Activated naive CD4-positive, alpha-beta T cell treated with anti-CD3 and anti-CD28 coated beads, Interleukin-2, amount 50 U/mL, for 16 hours (primary cell): ENCODE data around the gene CHST13.

ENCODE experiments used
- DNase-seq: peaks from one replicate; pipeline ENCODE4 v3.0.0-alpha.2; 2020

CHST13 gene

GRCh38 chr3:126543457-126544061, 19.6 kb downstream of the CHST13 start:
- no peak for DNase-seq

GRCh38 chr3:126544596-126545281, 20.8 kb downstream of the CHST13 start:
- no peak for DNase-seq

GRCh38 chr3:126545544-126545943, 21.6 kb downstream of the CHST13 start:
- DNase-seq: no peak

- DNase-seq: no peak
Observed at GRCh38 chr3:126546013-126546412, 22.1 kb downstream of the CHST13 start.

GRCh38 chr3:126546549-126547239, 22.7 kb downstream of the CHST13 start:
- no peak for DNase-seq

GRCh38 chr3:126547721-126548120, 23.8 kb downstream of the CHST13 start:
- DNase-seq: no peak

- DNase-seq: no peak
Observed at GRCh38 chr3:126548556-126549466, 24.9 kb downstream of the CHST13 start.

GRCh38 chr3:126549861-126550487, 26.0 kb downstream of the CHST13 start:
- no peak for DNase-seq

- no peak for DNase-seq
Observed at GRCh38 chr3:126550488-126551051, 26.6 kb downstream of the CHST13 start.

- DNase-seq: no peak
Observed at GRCh38 chr3:126551121-126551838, 27.3 kb downstream of the CHST13 start.

GRCh38 chr3:126551839-126552687, 28.1 kb downstream of the CHST13 start:
- no peak for DNase-seq

- no peak for DNase-seq
Observed at GRCh38 chr3:126552688-126553283, 28.8 kb downstream of the CHST13 start.

- no peak for DNase-seq
Observed at GRCh38 chr3:126553284-126554084, 29.5 kb downstream of the CHST13 start.

GRCh38 chr3:126554560-126555525, 30.9 kb downstream of the CHST13 start:
- no peak for DNase-seq

- no peak for DNase-seq
Observed at GRCh38 chr3:126555795-126556636, 32.1 kb downstream of the CHST13 start.

- DNase-seq: no peak
Observed at GRCh38 chr3:126556637-126557414, 32.9 kb downstream of the CHST13 start.
